ENCODE data around the gene SPPL3. TPM values are rescaled to one million over a fixed set of nuclear protein-coding genes. Genes with fewer than 3 reads are reported as not detected.
A peak's percentile ranks its signal among the peaks of the same experiment; 100 is the strongest.
"Not testable (repeated sequence)": the region's sequence is repeated elsewhere in the genome, so short reads cannot be mapped to it uniquely, and the experiment has no call there.

The SPPL3 gene
- total RNA-seq, 2 donors from 2014 or later, result 55.6 to 62.1 TPM

- no peak for ATAC-seq
- intact Hi-C loops (cut with DNase I, micrococcal nuclease), result no loop called here
- DNase-seq, result no peak
These were observed 49.4 kb downstream of the SPPL3 start for GRCh38 chr12:120854804-120855203.

- intact Hi-C loops (cut with DNase I, micrococcal nuclease), result no loop called here
These were observed 51.0 kb downstream of the SPPL3 start for GRCh38 chr12:120853188-120853587.

GRCh38 chr12:120851944-120852343, 52.2 kb downstream of the SPPL3 start:
- intact Hi-C loops (cut with DNase I, micrococcal nuclease), result no loop called here
- DNase-seq, result no peak

More at GRCh38 chr12:120853188-120853587, 51.0 kb downstream of the SPPL3 start:
- DNase-seq, result no peak
- ATAC-seq, result no peak

GRCh38 chr12:120851444-120851843, 52.7 kb downstream of the SPPL3 start:
- DNase-seq (no peak), ATAC-seq (no peak)
- intact Hi-C loops (cut with DNase I, micrococcal nuclease), result no loop called here

More at GRCh38 chr12:120851944-120852343, 52.2 kb downstream of the SPPL3 start:
- no peak for ATAC-seq

GRCh38 chr12:120849765-120850164, 54.4 kb downstream of the SPPL3 start:
- ATAC-seq, result no peak

GRCh38 chr12:120847814-120848213, 56.3 kb downstream of the SPPL3 start:
- DNase-seq (no peak), ATAC-seq (peak; percentile 34)
- intact Hi-C loops (cut with DNase I, micrococcal nuclease), result no loop called here

More at GRCh38 chr12:120849765-120850164, 54.4 kb downstream of the SPPL3 start:
- intact Hi-C loops (cut with DNase I, micrococcal nuclease), result no loop called here
- DNase-seq, result no peak

GRCh38 chr12:120847392-120847791, 56.8 kb downstream of the SPPL3 start:
- intact Hi-C loops (cut with DNase I, micrococcal nuclease), result no loop called here
- no peak for DNase-seq
- ATAC-seq, result peak; percentile 6

- ATAC-seq (no peak), DNase-seq (no peak)
- intact Hi-C loops (cut with DNase I, micrococcal nuclease), result no loop called here
These were observed 57.4 kb downstream of the SPPL3 start for GRCh38 chr12:120846721-120847120.

- intact Hi-C loops (cut with DNase I, micrococcal nuclease), result no loop called here
These were observed 58.5 kb downstream of the SPPL3 start for GRCh38 chr12:120845696-120846095.

GRCh38 chr12:120844768-120845449, 59.2 kb downstream of the SPPL3 start:
- no peak for ATAC-seq
- intact Hi-C loops (cut with DNase I, micrococcal nuclease), result no loop called here
- DNase-seq, result no peak

More at GRCh38 chr12:120845696-120846095, 58.5 kb downstream of the SPPL3 start:
- no peak for DNase-seq
- no peak for ATAC-seq

- ATAC-seq, result no peak
These were observed 59.9 kb downstream of the SPPL3 start for GRCh38 chr12:120844297-120844696.

GRCh38 chr12:120843472-120843871, 60.7 kb downstream of the SPPL3 start:
- ATAC-seq, result no peak
- no peak for DNase-seq
- intact Hi-C loops (cut with DNase I, micrococcal nuclease), result no loop called here

More at GRCh38 chr12:120844297-120844696, 59.9 kb downstream of the SPPL3 start:
- intact Hi-C loops (cut with DNase I, micrococcal nuclease), result no loop called here
- DNase-seq, result no peak

GRCh38 chr12:120842595-120842994, 61.6 kb downstream of the SPPL3 start:
- ATAC-seq (no peak), DNase-seq (no peak)
- intact Hi-C loops (cut with DNase I, micrococcal nuclease), result no loop called here

GRCh38 chr12:120841525-120841924, 62.6 kb downstream of the SPPL3 start:
- intact Hi-C loops (cut with DNase I, micrococcal nuclease), result no loop called here
- DNase-seq (no peak), ATAC-seq (no peak)

GRCh38 chr12:120839503-120839902, 64.7 kb downstream of the SPPL3 start:
- intact Hi-C loops (cut with DNase I, micrococcal nuclease), result no loop called here
- DNase-seq, result no peak

GRCh38 chr12:120838629-120839383, 65.4 kb downstream of the SPPL3 start:
- intact Hi-C loops (cut with DNase I, micrococcal nuclease); DNase-seq; ATAC-seq: not testable (repeated sequence)

More at GRCh38 chr12:120839503-120839902, 64.7 kb downstream of the SPPL3 start:
- no peak for ATAC-seq

GRCh38 chr12:120836114-120836684, 68.0 kb downstream of the SPPL3 start:
- no peak for DNase-seq
- no peak for ATAC-seq
- intact Hi-C loops (cut with DNase I, micrococcal nuclease), result no loop called here

GRCh38 chr12:120835657-120836056, 68.5 kb downstream of the SPPL3 start:
- no peak for DNase-seq
- intact Hi-C loops (cut with DNase I, micrococcal nuclease), result no loop called here
- no peak for ATAC-seq

- ATAC-seq, result no peak
- intact Hi-C loops (cut with DNase I, micrococcal nuclease), result no loop called here
These were observed 68.9 kb downstream of the SPPL3 start for GRCh38 chr12:120835304-120835612.

More at GRCh38 chr12:120835304-120835612, 68.9 kb downstream of the SPPL3 start:
- no peak for DNase-seq
